ENCODE data around the gene RAMP3. TPM values are rescaled to one million over a fixed set of nuclear protein-coding genes. Genes with fewer than 3 reads are reported as not detected.

RAMP3 gene
- total and polyA plus RNA-seq, 10 of the 15 experiments (the other 5 are each of a cell fraction or from before 2014, with no cell fraction given): not detected

DNA sequence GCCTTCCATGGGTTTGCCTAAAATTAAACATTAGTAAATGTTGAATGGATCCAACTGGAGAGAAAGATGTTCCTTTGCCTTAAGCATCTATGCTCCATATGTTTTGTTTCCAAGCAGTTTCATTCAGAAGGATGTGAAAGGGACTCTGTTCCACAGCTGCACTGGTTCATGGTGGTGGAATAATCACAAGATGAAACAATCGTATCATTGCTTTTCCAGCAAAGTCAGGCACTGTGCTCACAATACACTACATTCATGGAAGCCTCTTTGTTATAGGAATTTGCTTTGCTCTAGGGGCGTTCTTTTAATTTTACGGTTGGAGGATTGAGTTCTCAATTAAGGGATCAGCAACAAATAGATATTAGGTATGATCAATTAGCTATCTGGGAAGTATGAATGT lies 33.8 kb downstream of the RAMP3 start:
- H3K27me3 ChIP-seq (replicated peaks in 1 of 2; ENCODE audit: control insufficient read depth in 2 of 2, insufficient read depth in 2 of 2, low read length in 1 of 2): no peaks in the 10 kb centered on the region
- H3K27ac ChIP-seq (ENCODE audit: control insufficient read depth, insufficient read depth): no peak overlapping the region
- ChIA-PET RAD21 (ENCODE audit: unreplicated experiment) (no interaction called here), SMC1A (ENCODE audit: uncharacterized antibody, unreplicated experiment) (no interaction called here), CTCF (no interaction called here), POLR2A (no interaction called here)
- H3K36me3 ChIP-seq (ENCODE audit: control insufficient read depth in 2 of 2, insufficient read depth in 2 of 2, low read length in 1 of 2): no peaks in the 10 kb centered on the region
- ATAC-seq (no peak), FAIRE-seq (no peak), DNase-seq (ENCODE audit: low read depth, low spot score) (no peak)
- in situ Hi-C loops (cut with MboI): no loop called here
- intact Hi-C loops (cut with micrococcal nuclease; ENCODE audit: unreplicated experiment): no loop called here
- 67% methylated on average over 3 of the region's 3 CpGs for WGBS (ENCODE audit: insufficient coverage, insufficient replicate concordance, low lambda C conversion rate, missing lambda C conversion rate)
- no peaks in the 10 kb centered on the region for H4K20me1 ChIP-seq (ENCODE audit: control insufficient read depth, insufficient read depth)
- H3K79me2 ChIP-seq (ENCODE audit: control insufficient read depth, insufficient read depth, low read length): no peaks in the 10 kb centered on the region
- no peak overlapping the region for H3K4me2 ChIP-seq (ENCODE audit: control insufficient read depth, insufficient read depth)
- TF ChIP-seq, protein P1, sequence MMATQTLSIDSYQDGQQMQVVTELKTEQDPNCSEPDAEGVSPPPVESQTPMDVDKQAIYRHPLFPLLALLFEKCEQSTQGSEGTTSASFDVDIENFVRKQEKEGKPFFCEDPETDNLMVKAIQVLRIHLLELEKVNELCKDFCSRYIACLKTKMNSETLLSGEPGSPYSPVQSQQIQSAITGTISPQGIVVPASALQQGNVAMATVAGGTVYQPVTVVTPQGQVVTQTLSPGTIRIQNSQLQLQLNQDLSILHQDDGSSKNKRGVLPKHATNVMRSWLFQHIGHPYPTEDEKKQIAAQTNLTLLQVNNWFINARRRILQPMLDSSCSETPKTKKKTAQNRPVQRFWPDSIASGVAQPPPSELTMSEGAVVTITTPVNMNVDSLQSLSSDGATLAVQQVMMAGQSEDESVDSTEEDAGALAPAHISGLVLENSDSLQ (IDR thresholded peaks at IDR 0.05): no peak
- TF ChIP-seq STAT1 (conservative IDR thresholded peaks at IDR 0.05): no peak
- no peak overlapping the region for H2AFZ ChIP-seq (ENCODE audit: control insufficient read depth, low read depth, low read length)
- H3K4me1 ChIP-seq (ENCODE audit: control insufficient read depth, insufficient read depth, low read length): peaks cover 5% of the 10 kb centered on the region; the same call in 1 of the 2 replicates
- H3K9ac ChIP-seq (ENCODE audit: control insufficient read depth, insufficient read depth, low read length): no peak overlapping the region
- no peak overlapping the region for H3K4me3 ChIP-seq
- no peaks in the 10 kb centered on the region; the same call in 2 of the 3 replicates for H3K9me3 ChIP-seq (replicated peaks; ENCODE audit: control insufficient read depth, insufficient read depth, low read length)
- no TSS peak for BruUV-seq (replicated peaks)

- H3K4me3 ChIP-seq: no peak overlapping the region
- no peak overlapping the region for H2AFZ ChIP-seq (ENCODE audit: control insufficient read depth, low read depth, low read length)
- DNase-seq (ENCODE audit: low read depth, low spot score) (no peak), FAIRE-seq (no peak), ATAC-seq (no peak)
- POLR2A ChIA-PET: no interaction called here
- H3K27ac ChIP-seq (ENCODE audit: control insufficient read depth, insufficient read depth): no peak overlapping the region
- no peak overlapping the region for H3K4me2 ChIP-seq (ENCODE audit: control insufficient read depth, insufficient read depth)
- H3K9ac ChIP-seq (ENCODE audit: control insufficient read depth, insufficient read depth, low read length): no peak overlapping the region
- H3K9me3 ChIP-seq (replicated peaks; ENCODE audit: control insufficient read depth, insufficient read depth, low read length): no peaks in the 10 kb centered on the region; the same call in 2 of the 3 replicates
- 26% methylated on average over 11 of the region's 11 CpGs for WGBS (ENCODE audit: insufficient coverage, insufficient replicate concordance, low lambda C conversion rate, missing lambda C conversion rate)
- SMC1A ChIA-PET (ENCODE audit: uncharacterized antibody, unreplicated experiment): no interaction called here
- H3K36me3 ChIP-seq (ENCODE audit: control insufficient read depth in 2 of 2, insufficient read depth in 2 of 2, low read length in 1 of 2): no peaks in the 10 kb centered on the region
- in situ Hi-C loops (cut with MboI): no loop called here
- no peaks in the 10 kb centered on the region for H3K79me2 ChIP-seq (ENCODE audit: control insufficient read depth, insufficient read depth, low read length)
- no TSS peak for BruUV-seq (replicated peaks)
- peaks cover 5% of the 10 kb centered on the region for H3K4me1 ChIP-seq (ENCODE audit: control insufficient read depth, insufficient read depth, low read length)
- intact Hi-C loops (cut with micrococcal nuclease; ENCODE audit: unreplicated experiment): no loop called here
- TF ChIP-seq TCF3 (IDR thresholded peaks at IDR 0.05; ENCODE audit: borderline replicate concordance, insufficient read depth, low read depth, low read length): no peak
- TF ChIP-seq, protein P2, sequence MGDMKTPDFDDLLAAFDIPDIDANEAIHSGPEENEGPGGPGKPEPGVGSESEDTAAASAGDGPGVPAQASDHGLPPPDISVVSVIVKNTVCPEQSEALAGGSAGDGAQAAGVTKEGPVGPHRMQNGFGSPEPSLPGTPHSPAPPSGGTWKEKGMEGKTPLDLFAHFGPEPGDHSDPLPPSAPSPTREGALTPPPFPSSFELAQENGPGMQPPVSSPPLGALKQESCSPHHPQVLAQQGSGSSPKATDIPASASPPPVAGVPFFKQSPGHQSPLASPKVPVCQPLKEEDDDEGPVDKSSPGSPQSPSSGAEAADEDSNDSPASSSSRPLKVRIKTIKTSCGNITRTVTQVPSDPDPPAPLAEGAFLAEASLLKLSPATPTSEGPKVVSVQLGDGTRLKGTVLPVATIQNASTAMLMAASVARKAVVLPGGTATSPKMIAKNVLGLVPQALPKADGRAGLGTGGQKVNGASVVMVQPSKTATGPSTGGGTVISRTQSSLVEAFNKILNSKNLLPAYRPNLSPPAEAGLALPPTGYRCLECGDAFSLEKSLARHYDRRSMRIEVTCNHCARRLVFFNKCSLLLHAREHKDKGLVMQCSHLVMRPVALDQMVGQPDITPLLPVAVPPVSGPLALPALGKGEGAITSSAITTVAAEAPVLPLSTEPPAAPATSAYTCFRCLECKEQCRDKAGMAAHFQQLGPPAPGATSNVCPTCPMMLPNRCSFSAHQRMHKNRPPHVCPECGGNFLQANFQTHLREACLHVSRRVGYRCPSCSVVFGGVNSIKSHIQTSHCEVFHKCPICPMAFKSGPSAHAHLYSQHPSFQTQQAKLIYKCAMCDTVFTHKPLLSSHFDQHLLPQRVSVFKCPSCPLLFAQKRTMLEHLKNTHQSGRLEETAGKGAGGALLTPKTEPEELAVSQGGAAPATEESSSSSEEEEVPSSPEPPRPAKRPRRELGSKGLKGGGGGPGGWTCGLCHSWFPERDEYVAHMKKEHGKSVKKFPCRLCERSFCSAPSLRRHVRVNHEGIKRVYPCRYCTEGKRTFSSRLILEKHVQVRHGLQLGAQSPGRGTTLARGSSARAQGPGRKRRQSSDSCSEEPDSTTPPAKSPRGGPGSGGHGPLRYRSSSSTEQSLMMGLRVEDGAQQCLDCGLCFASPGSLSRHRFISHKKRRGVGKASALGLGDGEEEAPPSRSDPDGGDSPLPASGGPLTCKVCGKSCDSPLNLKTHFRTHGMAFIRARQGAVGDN (IDR thresholded peaks at IDR 0.05): no peak
- TF ChIP-seq SMARCA5 (IDR thresholded peaks at IDR 0.05): no peak
- no peak for TF ChIP-seq MYB (IDR thresholded peaks at IDR 0.05; ENCODE audit: borderline replicate concordance, low read depth, low read length)
- TF ChIP-seq BCL11A (IDR thresholded peaks at IDR 0.05; ENCODE audit: low read depth, low read length): no peak
- TF ChIP-seq USF1 (IDR thresholded peaks at IDR 0.05; ENCODE audit: borderline replicate concordance, extremely low read length, insufficient read depth, low read depth, low read length): no peak
- TF ChIP-seq RB1 (IDR thresholded peaks at IDR 0.05; ENCODE audit: borderline replicate concordance): no peak
- RAD21 ChIA-PET (ENCODE audit: unreplicated experiment): no interaction called here
- CTCF ChIA-PET: no interaction called here
- no peaks in the 10 kb centered on the region for H4K20me1 ChIP-seq (ENCODE audit: control insufficient read depth, insufficient read depth)
- H3K27me3 ChIP-seq (replicated peaks in 1 of 2; ENCODE audit: control insufficient read depth in 2 of 2, insufficient read depth in 2 of 2, low read length in 1 of 2): no peaks in the 10 kb centered on the region
These were observed 35.0 kb downstream of the RAMP3 start for GRCh38 chr7:45192621-45193041.

Measured in GM12878 (cell line).